Measurements from ENCODE around the gene PSMD5.

- TF ChIP-seq, protein P1, sequence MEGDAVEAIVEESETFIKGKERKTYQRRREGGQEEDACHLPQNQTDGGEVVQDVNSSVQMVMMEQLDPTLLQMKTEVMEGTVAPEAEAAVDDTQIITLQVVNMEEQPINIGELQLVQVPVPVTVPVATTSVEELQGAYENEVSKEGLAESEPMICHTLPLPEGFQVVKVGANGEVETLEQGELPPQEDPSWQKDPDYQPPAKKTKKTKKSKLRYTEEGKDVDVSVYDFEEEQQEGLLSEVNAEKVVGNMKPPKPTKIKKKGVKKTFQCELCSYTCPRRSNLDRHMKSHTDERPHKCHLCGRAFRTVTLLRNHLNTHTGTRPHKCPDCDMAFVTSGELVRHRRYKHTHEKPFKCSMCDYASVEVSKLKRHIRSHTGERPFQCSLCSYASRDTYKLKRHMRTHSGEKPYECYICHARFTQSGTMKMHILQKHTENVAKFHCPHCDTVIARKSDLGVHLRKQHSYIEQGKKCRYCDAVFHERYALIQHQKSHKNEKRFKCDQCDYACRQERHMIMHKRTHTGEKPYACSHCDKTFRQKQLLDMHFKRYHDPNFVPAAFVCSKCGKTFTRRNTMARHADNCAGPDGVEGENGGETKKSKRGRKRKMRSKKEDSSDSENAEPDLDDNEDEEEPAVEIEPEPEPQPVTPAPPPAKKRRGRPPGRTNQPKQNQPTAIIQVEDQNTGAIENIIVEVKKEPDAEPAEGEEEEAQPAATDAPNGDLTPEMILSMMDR (conservative IDR thresholded peaks at IDR 0.05), result no peak
- no peak for TF ChIP-seq ZFX (IDR thresholded peaks at IDR 0.05)
Measured at GRCh38 chr9:120801441-120801840, 41.3 kb downstream of the PSMD5 start.

Data from C4-2B (cell line).